COR-L47 (cell line): ENCODE data around the gene UTP20.
"Not testable (repeated sequence)": the region's sequence is repeated elsewhere in the genome, so short reads cannot be mapped to it uniquely, and the experiment has no call there.

Experiments
- DNase-seq: peaks from one replicate; lab custom pipeline; 2025; lab: John Stamatoyannopoulos, UW

UTP20 gene

DNA sequence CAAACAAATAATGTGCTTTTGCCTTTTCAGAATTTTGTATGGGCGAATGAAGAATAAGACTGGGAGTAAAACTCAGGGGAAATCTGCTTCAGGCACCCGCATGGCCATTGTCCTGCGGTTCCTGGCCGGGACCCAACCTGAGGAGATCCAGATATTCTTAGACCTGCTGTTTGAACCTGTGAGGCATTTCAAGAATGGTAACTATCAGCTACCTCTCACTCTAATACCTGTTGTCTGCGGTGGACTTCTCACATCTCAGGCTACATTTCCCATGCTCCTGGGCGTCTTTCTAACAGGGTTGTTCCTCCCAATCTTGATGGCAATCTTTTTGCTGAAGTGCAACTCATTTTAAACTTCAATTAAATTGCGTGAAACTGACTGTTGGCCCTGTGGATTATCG, 47.1 kb downstream of the UTP20 start:
- no peak for DNase-seq

GRCh38 chr12:101327546-101327945, 47.6 kb downstream of the UTP20 start:
- DNase-seq = no peak

DNA sequence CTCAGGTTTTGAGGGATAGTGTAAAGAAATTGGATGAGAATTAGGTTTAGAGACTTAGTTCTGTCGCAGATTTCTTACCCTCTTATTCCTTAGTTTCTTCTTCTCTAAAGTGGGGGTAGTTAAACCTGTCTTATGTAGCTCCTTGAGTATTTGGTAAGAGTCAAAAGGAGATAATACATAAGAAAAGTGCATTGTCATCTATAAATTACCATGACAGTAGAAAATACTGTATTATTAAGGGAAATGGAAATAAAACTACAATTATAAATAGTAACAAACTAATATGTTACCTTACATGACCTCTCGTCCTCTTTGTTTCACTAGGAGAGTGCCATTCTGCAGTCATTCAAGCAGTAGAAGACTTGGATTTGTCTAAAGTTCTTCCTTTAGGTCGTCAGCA, 49.0 kb downstream of the UTP20 start:
- DNase-seq = no peak

DNA sequence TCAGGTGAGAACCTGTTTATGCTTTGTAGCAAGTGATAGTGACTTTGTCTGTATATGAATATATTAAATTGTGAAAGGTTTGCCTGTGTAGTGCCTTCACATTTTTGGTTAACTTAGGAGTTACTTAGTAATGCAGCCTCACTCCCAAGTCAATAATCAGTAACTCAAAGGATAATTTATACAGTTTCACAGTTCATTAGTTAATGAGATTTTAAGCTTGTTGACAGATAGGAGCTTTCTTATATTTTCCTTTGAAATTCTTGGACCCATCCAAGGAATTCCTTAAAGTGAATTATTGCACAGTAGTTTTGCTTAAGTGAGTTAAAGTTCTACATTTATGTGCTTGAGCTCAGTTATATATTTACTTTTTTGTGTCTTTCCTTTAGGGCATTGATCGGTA, 50.7 kb downstream of the UTP20 start:
- DNase-seq = no peak

- no peak for DNase-seq
Measured at GRCh38 chr12:101336437-101336836, 56.5 kb downstream of the UTP20 start.

DNA sequence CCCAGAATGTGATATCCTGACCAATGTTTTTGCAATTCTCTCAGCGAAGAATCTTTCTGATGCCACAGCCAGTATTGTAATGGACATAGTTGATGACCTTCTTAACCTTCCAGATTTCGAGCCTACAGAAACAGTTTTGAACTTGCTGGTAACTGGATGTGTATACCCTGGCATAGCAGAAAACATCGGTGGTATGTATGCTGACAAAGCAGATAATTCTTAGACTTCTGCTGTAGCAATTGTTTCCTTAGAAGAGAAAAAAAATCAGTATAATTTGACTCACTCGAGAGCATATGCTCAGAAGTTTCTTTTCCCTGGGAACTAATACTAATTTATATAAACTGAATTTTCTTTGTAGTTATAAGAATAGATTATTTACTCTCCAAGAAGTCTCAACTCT, 58.2 kb downstream of the UTP20 start:
- no peak for DNase-seq

GRCh38 chr12:101343893-101344292, 64.0 kb downstream of the UTP20 start:
- DNase-seq = no peak

- no peak for DNase-seq
Measured at GRCh38 chr12:101351682-101352081, 71.8 kb downstream of the UTP20 start.

DNA sequence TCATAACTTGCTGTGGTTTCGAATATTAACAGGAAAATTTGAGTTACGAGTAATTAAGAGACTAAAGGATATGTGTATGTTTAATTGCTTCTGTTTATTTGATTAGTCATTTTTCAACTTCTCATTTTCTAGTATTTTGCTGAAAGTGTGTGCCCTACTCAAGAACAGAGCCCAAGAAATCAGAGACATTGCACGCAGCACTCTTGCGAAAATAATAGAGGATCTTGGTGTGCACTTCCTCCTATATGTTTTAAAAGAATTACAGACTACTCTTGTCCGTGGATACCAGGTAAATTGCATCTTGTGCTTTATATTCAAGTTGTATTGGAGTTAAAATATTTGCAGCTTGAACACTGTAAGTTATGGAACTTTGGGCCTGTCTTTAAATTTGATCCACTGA, 76.9 kb downstream of the UTP20 start:
- DNase-seq = no peak

DNA sequence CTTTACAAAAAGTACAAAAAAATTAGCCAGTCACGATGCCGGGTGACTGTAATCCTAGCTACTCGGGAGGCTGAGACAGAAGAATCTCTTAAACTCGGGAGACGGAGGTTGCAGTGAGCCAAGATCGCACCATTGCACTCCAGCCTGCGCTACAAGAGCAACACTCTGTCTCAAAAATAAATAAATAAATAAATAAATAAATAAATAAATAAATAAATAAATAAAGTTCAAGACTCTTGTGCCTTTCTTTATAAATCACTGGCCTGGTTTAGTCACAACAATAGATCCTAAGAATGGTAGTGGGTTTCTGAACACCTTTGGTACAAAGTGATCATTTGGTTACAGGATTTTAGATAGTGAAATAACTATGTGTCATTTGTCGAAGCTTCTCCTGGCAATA, 81.5 kb downstream of the UTP20 start:
- no peak for DNase-seq

- no peak for DNase-seq
Measured at GRCh38 chr12:101368016-101368415, 88.1 kb downstream of the UTP20 start.

- DNase-seq = no peak
Measured at GRCh38 chr12:101372431-101372830, 92.5 kb downstream of the UTP20 start.

DNA sequence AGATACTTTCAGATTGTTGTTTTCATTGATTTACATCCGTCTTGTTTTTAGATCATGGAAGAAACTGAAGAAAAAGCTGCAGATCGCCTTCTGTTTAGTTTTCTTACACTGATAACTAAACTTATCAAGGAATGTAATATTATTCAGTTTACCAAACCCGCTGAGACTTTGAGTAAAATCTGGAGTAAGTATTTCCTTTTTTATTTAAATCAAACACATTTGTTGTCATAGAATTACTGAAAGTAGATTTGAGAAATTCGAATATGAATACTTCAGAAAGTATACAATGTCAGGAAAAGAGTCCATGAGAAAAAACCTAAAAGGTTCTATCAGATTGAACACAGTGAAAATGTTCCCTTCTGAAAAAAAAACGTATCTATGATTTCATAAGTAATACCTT, 95.7 kb downstream of the UTP20 start:
- no peak for DNase-seq

DNA sequence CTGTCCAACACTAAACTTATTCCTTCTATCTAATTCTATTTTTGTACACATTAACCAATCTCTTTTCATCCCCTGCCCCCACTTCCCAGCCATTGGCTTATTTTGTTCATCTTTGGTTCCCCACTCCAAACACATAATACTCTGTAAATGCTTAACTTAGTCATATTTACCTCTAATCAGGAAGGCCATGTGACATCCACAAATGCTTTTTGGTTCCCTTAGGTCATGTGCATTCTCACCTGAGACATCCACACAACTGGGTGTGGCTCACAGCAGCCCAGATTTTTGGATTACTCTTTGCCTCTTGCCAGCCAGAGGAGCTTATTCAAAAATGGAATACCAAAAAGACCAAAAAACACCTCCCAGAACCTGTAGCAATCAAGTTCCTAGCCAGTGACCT, 99.2 kb downstream of the UTP20 start:
- no peak for DNase-seq

DNA sequence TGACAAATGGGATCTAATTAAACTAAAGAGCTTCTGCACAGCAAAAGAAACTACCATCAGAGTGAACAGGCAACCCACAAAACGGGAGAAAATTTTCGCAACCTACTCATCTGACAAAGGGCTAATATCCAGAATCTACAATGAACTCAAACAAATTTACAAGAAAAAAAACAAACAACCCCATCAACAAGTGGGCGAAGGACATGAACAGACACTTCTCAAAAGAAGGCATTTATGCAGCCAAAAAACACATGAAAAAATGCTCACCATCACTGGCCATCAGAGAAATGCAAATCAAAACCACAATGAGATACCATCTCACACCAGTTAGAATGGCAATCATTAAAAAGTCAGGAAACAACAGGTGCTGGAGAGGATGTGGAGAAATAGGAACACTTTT, 111.3 kb downstream of the UTP20 start:
- DNase-seq = not testable (repeated sequence)

DNA sequence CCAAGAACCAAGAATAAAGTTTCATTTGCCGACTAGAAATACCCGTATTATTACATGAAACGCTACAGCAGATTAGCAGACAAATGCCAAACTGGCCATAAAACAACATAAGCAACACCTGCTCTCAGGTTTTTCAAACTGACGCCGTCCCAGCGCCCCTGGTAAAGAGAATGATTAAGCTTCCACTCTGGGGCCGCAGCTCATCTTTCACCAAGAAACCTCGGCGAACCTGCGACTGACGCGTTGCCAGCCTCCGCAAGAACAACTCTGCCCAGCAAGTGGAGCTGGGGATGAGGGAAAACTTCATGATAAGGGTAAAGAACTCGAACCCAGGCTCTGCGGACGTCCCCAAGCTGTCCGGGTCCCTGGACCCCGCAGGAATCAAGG, 127.1 kb downstream of the UTP20 start:
- no peak for DNase-seq

DNA sequence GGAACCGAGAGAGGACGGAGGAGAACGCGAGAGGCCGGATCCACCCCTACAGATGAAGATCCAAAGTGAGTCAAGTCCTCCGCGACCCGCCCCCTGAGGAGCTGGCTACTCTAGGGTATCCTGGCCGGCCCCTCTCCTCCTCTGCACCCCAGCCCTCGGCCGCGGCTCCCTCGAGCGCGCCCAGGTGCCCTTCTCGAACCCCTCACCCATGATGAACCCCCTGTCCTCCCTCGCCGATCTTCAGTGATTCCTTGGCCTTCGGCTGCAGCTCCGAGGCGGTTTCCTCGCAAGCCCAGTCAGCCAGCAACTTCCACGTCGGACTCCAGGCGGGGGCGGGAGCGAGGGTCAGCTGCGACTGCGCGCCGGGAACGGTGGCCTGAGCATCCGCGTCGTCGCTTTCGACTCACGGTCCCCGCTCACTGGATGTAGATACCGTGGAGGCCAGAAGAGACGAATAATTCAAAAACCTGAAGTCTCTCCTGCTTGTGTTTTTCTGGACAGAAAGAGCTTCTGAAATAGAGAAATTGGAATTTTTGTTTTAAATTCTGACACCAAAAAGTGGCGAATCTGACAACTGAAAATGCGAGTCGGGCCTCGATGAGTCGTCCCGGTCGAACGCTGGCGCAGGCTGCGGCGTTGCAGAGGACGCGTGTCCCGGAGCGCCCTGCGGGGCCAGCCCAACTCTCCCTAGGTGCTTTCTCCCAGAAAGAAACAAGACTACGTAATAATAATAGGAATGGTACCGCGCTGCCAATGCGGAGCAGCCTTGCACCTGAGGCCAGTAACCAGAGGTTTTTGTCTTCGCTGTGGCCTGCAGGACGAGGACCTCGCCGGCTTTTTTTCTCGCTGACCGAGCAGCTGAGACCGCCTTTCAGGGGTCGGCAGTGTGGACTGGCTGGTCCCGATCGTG, 127.8 kb downstream of the UTP20 start, which contains the start of gene ARL1:
Gene ARL1, minus strand, starts transcription at position 337 of the 910 bp plus-strand sequence. Its CDS starts 127 bp downstream, at position 210.
- DNase-seq = peak; percentile 80

GRCh38 chr12:101410169-101410568, 130.3 kb downstream of the UTP20 start:
- DNase-seq = not testable (repeated sequence)

DNA sequence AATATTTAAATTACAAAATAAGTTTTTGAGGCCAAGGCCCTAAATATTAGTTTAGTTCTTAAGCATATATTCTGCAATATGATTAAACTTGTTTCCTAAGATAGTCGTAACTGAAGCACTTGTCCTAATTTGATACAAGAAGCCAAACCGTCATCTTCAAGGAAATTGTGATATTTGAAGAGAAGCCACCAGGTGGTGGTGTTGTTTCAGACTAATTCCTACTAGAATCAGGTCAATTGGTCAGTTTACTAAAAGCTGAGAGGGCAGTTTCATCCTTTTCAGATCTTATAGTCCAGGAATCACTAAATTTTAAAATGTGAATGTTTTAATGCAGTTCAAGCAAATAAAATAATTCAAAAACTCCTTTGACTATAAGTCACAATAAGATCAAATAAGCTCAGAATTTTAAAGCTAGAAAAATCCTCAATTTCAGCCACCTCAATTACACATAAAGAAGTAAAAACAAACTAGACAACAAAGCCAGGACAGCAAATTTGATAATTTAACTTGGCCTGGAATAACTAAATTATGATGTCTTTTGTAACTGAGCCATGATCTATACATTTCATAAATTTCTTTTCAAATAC, 134.7 kb downstream of the UTP20 start:
- DNase-seq = peak; percentile 41

GRCh38 chr12:101415228-101415627, 135.3 kb downstream of the UTP20 start:
- DNase-seq = no peak

DNA sequence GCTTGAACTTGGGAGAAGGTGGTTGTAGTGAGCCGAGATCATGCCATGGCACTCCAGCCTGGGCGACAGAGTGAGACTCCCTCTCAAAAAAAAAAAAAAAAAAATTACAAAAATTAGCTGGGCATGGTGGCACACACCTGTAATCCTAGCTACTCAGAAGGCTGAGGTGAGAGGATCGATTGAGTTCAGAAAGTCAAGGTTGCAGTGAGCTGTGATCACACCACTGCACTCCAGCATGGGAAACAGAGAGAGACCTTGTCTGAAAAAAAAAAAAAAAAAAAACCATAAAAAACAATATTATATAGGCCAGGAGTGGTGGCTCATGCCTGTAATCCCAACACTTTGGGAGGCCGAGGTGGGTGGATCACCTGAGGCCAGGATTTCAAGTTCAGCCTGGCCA, 142.2 kb downstream of the UTP20 start:
- DNase-seq = not testable (repeated sequence)

GRCh38 chr12:101424620-101425019, 144.7 kb downstream of the UTP20 start:
- no peak for DNase-seq

GRCh38 chr12:101430456-101430855, 150.6 kb downstream of the UTP20 start:
- no peak for DNase-seq

GRCh38 chr12:101436136-101436535, 156.2 kb downstream of the UTP20 start:
- DNase-seq = no peak
